Thyroid gland (tissue), 4 donors: ENCODE measurements around the gene PAF1.

Source experiments
- CTCF ChIP-seq, 6 experiments: fragments of 200-600 bp in 3 of 6; fragments of 450-650 bp in 3 of 6; sonication (generic) in 3 of 6; IDR thresholded peaks; one replicate each; pipeline ENCODE4 v1.5.1; 2016 to 2019; ENCODE audit warnings: antibody characterized with exemption in 6 of 6, mild to moderate bottlenecking in 2 of 6, inconsistent platforms in 1 of 6, moderate library complexity in 1 of 6
- POLR2A ChIP-seq, 2 donors: fragments of 450-650 bp; IDR thresholded peaks; one replicate each; pipeline ENCODE4 v1.6.1; 2017; ENCODE audit warnings: antibody characterized with exemption in 2 of 2, mild to moderate bottlenecking in 2 of 2, moderate library complexity in 1 of 2

GRCh38 chr19:39349326-39349725, 41.6 kb downstream of the PAF1 start:
- TF ChIP-seq CTCF (IDR thresholded peaks at IDR 0.05) (no peak), POLR2A (IDR thresholded peaks at IDR 0.05) (no peak)
